ENCODE measurements around the gene MYO6.
A peak's percentile ranks its signal among the peaks of the same experiment; 100 is the strongest.
"Not testable (repeated sequence)": the region's sequence is repeated elsewhere in the genome, so short reads cannot be mapped to it uniquely, and the experiment has no call there.

MYO6 gene

DNA sequence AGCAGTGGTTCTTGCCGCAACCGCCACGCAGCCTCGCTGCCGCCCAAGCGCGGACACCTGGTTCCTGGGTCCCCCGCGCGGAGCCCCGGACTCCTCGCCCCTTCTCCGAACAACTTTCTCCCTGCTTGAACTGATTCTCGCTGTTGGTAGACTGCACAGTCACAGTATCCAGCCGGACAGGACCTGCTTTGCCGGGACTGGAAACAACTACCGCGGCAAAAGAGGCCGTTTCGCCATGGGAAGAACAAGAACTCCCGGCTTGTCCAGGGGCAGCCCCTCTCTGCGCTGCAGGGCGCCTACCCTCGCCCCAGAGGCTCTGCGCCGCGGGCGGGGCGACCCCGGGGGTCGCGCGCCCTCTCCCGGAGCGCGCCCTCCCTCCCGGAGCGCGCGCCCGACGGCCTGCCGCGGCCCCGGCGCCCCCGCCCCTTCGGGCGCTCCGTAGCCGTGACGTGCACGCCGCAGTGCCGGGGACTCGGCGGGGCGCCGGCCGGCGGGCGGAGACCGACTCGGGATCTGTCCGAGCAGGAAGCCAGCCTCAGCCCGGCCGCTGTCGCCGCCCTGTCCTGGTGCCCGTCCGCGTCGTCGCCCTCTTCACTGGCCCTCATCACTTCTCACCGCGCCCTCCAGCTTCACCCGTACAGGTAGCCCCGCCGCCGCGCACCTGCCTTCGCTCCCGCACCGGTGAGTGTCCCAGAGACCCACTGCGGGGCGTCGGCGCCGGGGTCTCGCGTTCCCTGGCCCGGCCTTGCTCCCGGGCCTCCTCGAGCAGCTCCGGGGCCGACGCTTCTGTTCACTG, at the start of gene MYO6:
TSS of gene MYO6 (plus strand) at position 497 of the 796 bp plus-strand sequence. CDS start 68,309 bp downstream, outside the sequence.
- TF ChIP-seq, protein P1, sequence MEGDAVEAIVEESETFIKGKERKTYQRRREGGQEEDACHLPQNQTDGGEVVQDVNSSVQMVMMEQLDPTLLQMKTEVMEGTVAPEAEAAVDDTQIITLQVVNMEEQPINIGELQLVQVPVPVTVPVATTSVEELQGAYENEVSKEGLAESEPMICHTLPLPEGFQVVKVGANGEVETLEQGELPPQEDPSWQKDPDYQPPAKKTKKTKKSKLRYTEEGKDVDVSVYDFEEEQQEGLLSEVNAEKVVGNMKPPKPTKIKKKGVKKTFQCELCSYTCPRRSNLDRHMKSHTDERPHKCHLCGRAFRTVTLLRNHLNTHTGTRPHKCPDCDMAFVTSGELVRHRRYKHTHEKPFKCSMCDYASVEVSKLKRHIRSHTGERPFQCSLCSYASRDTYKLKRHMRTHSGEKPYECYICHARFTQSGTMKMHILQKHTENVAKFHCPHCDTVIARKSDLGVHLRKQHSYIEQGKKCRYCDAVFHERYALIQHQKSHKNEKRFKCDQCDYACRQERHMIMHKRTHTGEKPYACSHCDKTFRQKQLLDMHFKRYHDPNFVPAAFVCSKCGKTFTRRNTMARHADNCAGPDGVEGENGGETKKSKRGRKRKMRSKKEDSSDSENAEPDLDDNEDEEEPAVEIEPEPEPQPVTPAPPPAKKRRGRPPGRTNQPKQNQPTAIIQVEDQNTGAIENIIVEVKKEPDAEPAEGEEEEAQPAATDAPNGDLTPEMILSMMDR (IDR thresholded peaks at IDR 0.05; ENCODE audit: control extremely low read depth, extremely low read depth, low read depth, missing control alignments), result no peak
- DNase-seq (ENCODE audit: extremely low spot score), result peak; percentile 83
- ChIA-PET CTCF (interaction anchor here (0.7 kb wide), 1 partner anchor 22 kb away, joined by 4 read pairs; no protein-coding TSS in a partner anchor), POLR2A (no interaction called here)

DNA sequence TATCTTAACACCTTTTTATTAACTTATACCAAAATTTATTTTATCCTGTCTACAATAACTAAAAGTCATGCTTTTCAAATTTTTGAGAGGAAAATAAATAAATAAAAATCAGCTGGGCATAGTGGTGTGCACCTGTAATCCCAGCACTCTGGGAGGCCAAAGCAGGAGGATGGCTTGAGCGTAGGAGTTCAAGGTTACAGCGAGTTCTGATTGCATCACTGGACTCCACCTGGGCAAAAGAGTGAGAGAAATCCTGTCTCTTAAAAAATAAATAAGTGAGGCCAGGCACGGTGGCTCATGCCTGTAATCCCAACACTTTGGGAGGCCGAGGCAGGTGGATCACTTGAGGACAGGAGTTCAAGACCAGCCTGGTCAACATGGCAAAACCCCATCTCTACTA, 40.7 kb upstream of the MYO6 start:
- CTCF ChIA-PET, result interaction anchor here (1.8 kb wide), 1 partner anchor 10 kb away, joined by 9 read pairs; no protein-coding TSS in a partner anchor
- POLR2A ChIA-PET; DNase-seq (ENCODE audit: extremely low spot score): not testable (repeated sequence)

DNA sequence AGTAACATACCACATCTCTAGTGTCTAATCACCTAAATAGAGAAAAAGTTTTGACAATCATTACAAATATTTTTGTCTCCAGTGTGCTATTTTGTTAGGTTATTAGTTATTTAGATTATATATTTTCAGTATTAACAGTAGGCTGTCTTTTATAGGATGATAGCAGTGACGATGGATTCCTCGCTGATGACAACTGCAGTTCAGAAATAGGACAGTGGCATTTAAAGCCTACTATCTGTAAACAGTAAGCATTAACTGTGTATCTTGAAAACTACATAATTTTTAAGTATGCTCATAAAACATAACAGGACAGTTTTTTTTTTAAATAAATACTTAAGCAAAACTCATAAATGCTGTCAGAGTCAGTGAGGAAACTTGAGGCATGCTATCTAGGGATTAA, 37.9 kb upstream of the MYO6 start:
- TF ChIP-seq, protein P1 (IDR thresholded peaks at IDR 0.05; ENCODE audit: control extremely low read depth, extremely low read depth, low read depth, missing control alignments), result no peak
- POLR2A ChIA-PET, result no interaction called here
- CTCF ChIA-PET, result interaction anchor here (1.8 to 2.5 kb wide), 2 partner anchors 10 to 13 kb away, joined by 4 to 15 read pairs; no protein-coding TSS in a partner anchor

DNA sequence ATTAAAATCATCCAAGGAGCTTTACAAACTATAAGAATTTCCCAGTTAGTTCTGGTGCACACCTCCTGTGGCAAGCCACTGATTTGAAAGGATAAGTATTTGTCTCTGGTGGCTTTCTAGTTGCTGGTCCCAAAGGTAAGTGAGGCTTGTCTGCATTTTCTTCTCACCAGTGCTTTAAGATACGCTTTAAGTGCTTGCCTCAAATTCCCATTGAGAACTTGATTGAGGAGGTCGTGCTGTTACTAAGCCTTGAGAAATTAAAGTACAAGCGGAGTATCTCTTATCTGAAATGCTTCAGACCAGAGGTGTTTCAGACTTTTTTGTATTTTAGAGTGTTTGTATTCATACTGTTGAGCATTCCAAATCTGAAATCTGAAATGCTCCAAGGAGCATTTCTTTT, 29.9 kb upstream of the MYO6 start:
- CTCF ChIA-PET, result no interaction called here
- POLR2A ChIA-PET, result no interaction called here
- no peak for DNase-seq (ENCODE audit: extremely low spot score)

More for the DNA sequence above, 37.9 kb upstream of the MYO6 start:
- DNase-seq (ENCODE audit: extremely low spot score), result no peak

DNA sequence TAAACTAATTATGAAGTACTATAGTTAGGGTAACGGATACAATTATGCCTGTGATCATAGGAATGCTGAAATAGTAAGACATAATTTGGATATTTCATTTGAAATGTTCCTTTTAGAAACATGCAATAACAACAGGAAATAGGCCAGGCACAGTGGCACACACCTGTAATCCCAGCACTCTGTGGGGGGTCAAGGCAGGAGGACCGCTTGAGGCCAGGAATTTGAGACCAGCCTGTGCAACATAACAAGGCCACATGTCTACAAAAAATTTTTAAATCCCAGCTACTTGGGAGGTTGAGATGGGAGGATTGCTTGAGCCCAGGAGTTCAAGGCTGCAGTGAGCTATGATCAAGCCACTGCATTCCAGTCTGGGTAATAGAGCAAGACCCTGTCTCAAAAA, 25.7 kb upstream of the MYO6 start:
- POLR2A ChIA-PET, result no interaction called here
- no peak for DNase-seq (ENCODE audit: extremely low spot score)
- CTCF ChIA-PET, result no interaction called here

More for the DNA sequence above, 29.9 kb upstream of the MYO6 start:
- TF ChIP-seq, protein P1 (IDR thresholded peaks at IDR 0.05; ENCODE audit: control extremely low read depth, extremely low read depth, low read depth, missing control alignments), result no peak

DNA sequence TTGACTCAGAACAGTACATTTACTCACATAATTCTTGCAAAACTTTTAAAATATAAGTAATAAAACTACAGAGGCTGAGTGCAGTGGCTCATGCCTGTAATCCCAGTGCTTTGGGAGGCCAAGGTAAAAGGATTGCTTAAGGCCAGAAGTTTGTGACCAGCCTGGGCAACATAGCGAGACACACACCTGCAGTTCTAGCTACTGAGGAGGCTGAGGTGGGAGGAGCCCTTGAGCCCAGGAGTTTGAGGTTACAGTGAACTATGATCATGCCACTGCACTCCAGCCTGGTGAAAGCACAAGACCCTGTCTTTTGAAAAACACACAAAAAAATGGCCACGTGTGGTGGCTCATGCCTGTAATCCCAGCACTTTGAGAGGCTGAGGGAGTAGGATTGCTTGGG, 21.8 kb upstream of the MYO6 start:
- TF ChIP-seq, protein P1 (IDR thresholded peaks at IDR 0.05; ENCODE audit: control extremely low read depth, extremely low read depth, low read depth, missing control alignments), result no peak
- CTCF ChIA-PET, result interaction anchor here (1.0 kb wide), 1 partner anchor 10 kb away, joined by 3 read pairs; no protein-coding TSS in a partner anchor
- POLR2A ChIA-PET, result no interaction called here
- DNase-seq (ENCODE audit: extremely low spot score), result no peak

More for the DNA sequence above, 25.7 kb upstream of the MYO6 start:
- TF ChIP-seq, protein P1 (IDR thresholded peaks at IDR 0.05; ENCODE audit: control extremely low read depth, extremely low read depth, low read depth, missing control alignments), result no peak

DNA sequence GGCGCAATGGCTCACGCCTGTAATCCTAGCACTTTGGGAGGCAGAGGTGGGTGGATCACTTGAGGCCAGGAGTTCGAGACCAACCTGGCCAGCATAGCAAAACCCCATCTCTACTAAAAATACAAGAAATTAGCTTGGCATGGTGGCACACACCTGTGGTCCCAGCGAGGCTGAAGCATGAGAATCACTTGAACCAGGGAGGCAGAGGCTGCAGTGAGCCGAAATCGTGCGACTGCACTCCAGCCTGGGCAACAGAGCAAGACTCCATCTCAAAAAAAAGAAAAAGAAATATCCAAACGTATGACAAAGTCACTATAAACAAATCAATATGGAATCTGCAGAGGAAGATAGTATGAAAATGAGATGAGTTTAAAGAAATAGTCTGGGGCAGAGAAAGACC, 18.0 kb upstream of the MYO6 start:
- CTCF ChIA-PET, result interaction anchor here (1.0 kb wide), 1 partner anchor 27 kb away, joined by 3 read pairs; no protein-coding TSS in a partner anchor
- DNase-seq (ENCODE audit: extremely low spot score); POLR2A ChIA-PET: not testable (repeated sequence)
